WTC11 (cell line): Measurements from ENCODE around the gene MFGE8. TPM values are rescaled to one million over a fixed set of nuclear protein-coding genes. Genes with fewer than 3 reads are reported as not detected.

Source experiments
- ATAC-seq: fragments of 200-7000 bp; cut with Tn5 transposase; 2 replicates; pipeline ENCODE4 v1.10.0; 2021; ENCODE audit warnings: mild to moderate bottlenecking, moderate library complexity
- CTCF ChIA-PET: fragments of 300-600 bp; sonication (Branson Sonifier 250); formaldehyde crosslinking; loops from one replicate; lab custom pipeline; 2021; ENCODE audit warnings: antibody characterized with exemption; lab: Charles Lee
- POLR2A ChIA-PET: fragments of 350-600 bp; sonication (Branson Sonifier 250); formaldehyde crosslinking; loops from one replicate; lab custom pipeline; 2021; ENCODE audit warnings: antibody characterized with exemption; lab: Charles Lee
- DNase-seq: peaks from one replicate; pipeline ENCODE4 v3.0.0; 2021; ENCODE audit warnings: low spot score
- H3K27ac Mint-ChIP-seq: 2 replicates; pipeline ENCODE4 v1.8.0; 2021; ENCODE audit warnings: mixed read lengths
- H3K27me3 Mint-ChIP-seq: 2 replicates; pipeline ENCODE4 v1.8.0; 2021; ENCODE audit warnings: low read depth, mild to moderate bottlenecking, moderate library complexity, mixed read lengths
- H3K36me3 Mint-ChIP-seq: 2 replicates; pipeline ENCODE4 v1.8.0; 2021; ENCODE audit warnings: mixed read lengths
- H3K4me1 Mint-ChIP-seq: 2 replicates; pipeline ENCODE4 v1.8.0; 2022; ENCODE audit warnings: mixed read lengths
- H3K4me3 Mint-ChIP-seq: 2 replicates; pipeline ENCODE4 v1.8.0; 2021; ENCODE audit warnings: mild to moderate bottlenecking, moderate library complexity, mixed read lengths
- H3K9me3 Mint-ChIP-seq: 2 replicates; pipeline ENCODE4 v1.8.0; 2021; ENCODE audit warnings: mixed read lengths
- ATF1 ChIP-seq: sonication (generic); formaldehyde crosslinking; IDR thresholded peaks from 2 replicates; pipeline ENCODE4 v1.8.1; 2023; ENCODE audit warnings: mild to moderate bottlenecking, moderate library complexity, missing genetic modification reagents
- ESRRA ChIP-seq: sonication (generic); formaldehyde crosslinking; IDR thresholded peaks from 2 replicates; pipeline ENCODE4 v1.8.1; 2022; ENCODE audit warnings: mild to moderate bottlenecking, missing genetic modification reagents, borderline replicate concordance
- GABPB1 ChIP-seq: sonication (generic); formaldehyde crosslinking; IDR thresholded peaks from 2 replicates; pipeline ENCODE4 v1.8.1; 2023; ENCODE audit warnings: mild to moderate bottlenecking, missing genetic modification reagents
- GTF2I ChIP-seq: fragments of 250-450 bp; sonication (Bioruptor Pico); conservative IDR thresholded peaks from 2 replicates; pipeline ENCODE4 v1.4.0; 2021; ENCODE audit warnings: mild to moderate bottlenecking
- KAT7 ChIP-seq: sonication (generic); formaldehyde crosslinking; IDR thresholded peaks from 2 replicates; pipeline ENCODE4 v1.8.1; 2023; ENCODE audit warnings: missing genetic modification reagents, mild to moderate bottlenecking, borderline replicate concordance
- NFE2L1 ChIP-seq: sonication (generic); formaldehyde crosslinking; IDR thresholded peaks from 2 replicates; pipeline ENCODE4 v1.8.1; 2023; ENCODE audit warnings: missing genetic modification reagents
- NFYB ChIP-seq: sonication (generic); formaldehyde crosslinking; conservative IDR thresholded peaks from 2 replicates; pipeline ENCODE4 v1.8.0; 2022; ENCODE audit warnings: low read depth, missing genetic modification reagents
- RELA ChIP-seq: sonication (generic); formaldehyde crosslinking; IDR thresholded peaks from 2 replicates; pipeline ENCODE4 v1.8.1; 2022; ENCODE audit warnings: missing genetic modification reagents, mild to moderate bottlenecking, borderline replicate concordance
- SMAD3 ChIP-seq: sonication (generic); formaldehyde crosslinking; IDR thresholded peaks from 2 replicates; pipeline ENCODE4 v1.8.0; 2022; ENCODE audit warnings: missing genetic modification reagents, mild to moderate bottlenecking, borderline replicate concordance
- SMAD4 ChIP-seq: sonication (generic); formaldehyde crosslinking; IDR thresholded peaks from 2 replicates; pipeline ENCODE4 v1.8.0; 2022; ENCODE audit warnings: mild to moderate bottlenecking, missing genetic modification reagents
- SP1 ChIP-seq: sonication (generic); formaldehyde crosslinking; conservative IDR thresholded peaks from 2 replicates; pipeline ENCODE4 v1.8.1; 2022; ENCODE audit warnings: missing genetic modification reagents
- TP53 ChIP-seq: sonication (generic); formaldehyde crosslinking; IDR thresholded peaks from 2 replicates; pipeline ENCODE4 v1.8.1; 2023; ENCODE audit warnings: mild to moderate bottlenecking, missing genetic modification reagents
- ZNF138 ChIP-seq: sonication (generic); formaldehyde crosslinking; conservative IDR thresholded peaks from 2 replicates; pipeline ENCODE4 v1.8.1; 2022; ENCODE audit warnings: mild to moderate bottlenecking, moderate library complexity, missing genetic modification reagents
- total RNA-seq: library from RNA; stranded (reverse); gene quantifications from 3 replicates; pipeline ENCODE4 v1.2.3, GENCODE V29; 2021
- TF ChIP-seq, protein P1 (sequence below): sonication (generic); formaldehyde crosslinking; IDR thresholded peaks from 2 replicates; pipeline ENCODE4 v1.8.1; 2023; ENCODE audit warnings: mild to moderate bottlenecking, missing genetic modification reagents
- TF ChIP-seq, protein P2 (sequence below): sonication (generic); formaldehyde crosslinking; IDR thresholded peaks from 2 replicates; pipeline ENCODE4 v1.8.0; 2022; ENCODE audit warnings: mild to moderate bottlenecking, missing genetic modification reagents
- TF ChIP-seq, protein P3 (sequence below): fragments of 250-450 bp; sonication (Bioruptor Pico); IDR thresholded peaks from 2 replicates; pipeline ENCODE4 v1.9.0; 2021; ENCODE audit warnings: mild to moderate bottlenecking, borderline replicate concordance

The MFGE8 gene
- total RNA-seq, 1 experiment from 2014 or later, result 719 TPM

DNA sequence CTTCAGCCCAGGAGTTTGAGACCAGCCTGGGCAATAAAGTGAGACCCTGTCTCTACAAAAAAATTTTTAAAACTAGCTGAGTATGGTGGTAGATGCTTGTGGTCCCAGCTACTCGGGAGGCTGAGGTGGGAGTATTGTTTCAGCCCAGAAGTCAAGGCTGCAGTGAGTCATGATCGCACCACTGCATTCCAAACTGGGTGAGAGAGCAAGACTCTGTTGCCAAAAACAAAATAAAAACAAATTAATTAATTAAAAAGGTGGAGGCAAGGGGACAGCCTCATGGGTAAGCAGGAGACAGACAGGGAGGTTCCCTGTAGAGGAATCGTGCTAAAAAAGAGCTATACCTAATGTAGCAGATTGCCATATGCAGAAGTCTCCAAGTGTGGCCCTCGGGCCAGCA lies 30.4 kb downstream of the MFGE8 start:
- no peaks in the 10 kb centered on the region for H3K27me3 Mint-ChIP-seq
- ChIA-PET CTCF (interaction anchor here (0.6 to 1.9 kb wide), 3 partner anchors 12 to 324 kb away, joined by 3 to 5 read pairs (median 5); no protein-coding TSS in a partner anchor), POLR2A (no interaction called here)
- H3K4me3 Mint-ChIP-seq, result no peak overlapping the region
- TF ChIP-seq, protein P1, sequence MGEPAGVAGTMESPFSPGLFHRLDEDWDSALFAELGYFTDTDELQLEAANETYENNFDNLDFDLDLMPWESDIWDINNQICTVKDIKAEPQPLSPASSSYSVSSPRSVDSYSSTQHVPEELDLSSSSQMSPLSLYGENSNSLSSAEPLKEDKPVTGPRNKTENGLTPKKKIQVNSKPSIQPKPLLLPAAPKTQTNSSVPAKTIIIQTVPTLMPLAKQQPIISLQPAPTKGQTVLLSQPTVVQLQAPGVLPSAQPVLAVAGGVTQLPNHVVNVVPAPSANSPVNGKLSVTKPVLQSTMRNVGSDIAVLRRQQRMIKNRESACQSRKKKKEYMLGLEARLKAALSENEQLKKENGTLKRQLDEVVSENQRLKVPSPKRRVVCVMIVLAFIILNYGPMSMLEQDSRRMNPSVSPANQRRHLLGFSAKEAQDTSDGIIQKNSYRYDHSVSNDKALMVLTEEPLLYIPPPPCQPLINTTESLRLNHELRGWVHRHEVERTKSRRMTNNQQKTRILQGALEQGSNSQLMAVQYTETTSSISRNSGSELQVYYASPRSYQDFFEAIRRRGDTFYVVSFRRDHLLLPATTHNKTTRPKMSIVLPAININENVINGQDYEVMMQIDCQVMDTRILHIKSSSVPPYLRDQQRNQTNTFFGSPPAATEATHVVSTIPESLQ (CRISPR knock-in tag), result no peak
- TF ChIP-seq SMAD3 (CRISPR knock-in tag) (no peak), GTF2I (CRISPR knock-in tag) (no peak), GABPB1 (CRISPR knock-in tag) (no peak), ATF1 (CRISPR knock-in tag) (no peak), SP1 (CRISPR knock-in tag) (no peak), NFE2L1 (CRISPR knock-in tag) (no peak)
- TF ChIP-seq, all 79 proteins: peak for 0
- ATAC-seq (no peak), DNase-seq (no peak)
- Mint-ChIP-seq H3K9me3 (0 out of 2 replicates have a peak, but pooled peaks cover 3% of the 10 kb centered on the region), H3K27ac (no peak overlapping the region), H3K4me1 (peaks cover 22% of the 10 kb centered on the region), H3K36me3 (peaks cover 27% of the 10 kb centered on the region)

DNA sequence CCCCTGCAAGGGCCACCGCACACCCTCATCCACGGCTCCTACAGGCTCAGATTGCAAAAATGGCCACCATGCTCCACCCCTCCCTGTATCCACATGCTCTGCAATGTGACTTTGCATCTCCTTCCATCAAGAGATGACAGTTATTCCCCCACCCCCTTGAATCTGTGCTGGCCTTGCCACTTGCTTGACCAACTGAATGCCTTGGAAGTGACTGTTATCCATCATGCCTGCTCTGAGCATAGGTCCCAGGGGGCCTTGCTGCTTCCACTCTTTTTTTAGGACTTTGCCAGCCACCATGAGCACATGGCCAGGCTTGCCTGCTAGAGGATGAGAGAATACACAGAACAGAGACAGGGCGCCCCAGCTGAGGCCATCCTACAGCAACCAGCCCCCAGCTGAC lies 31.4 kb downstream of the MFGE8 start:
- Mint-ChIP-seq H3K4me3 (no peak overlapping the region), H3K27me3 (no peaks in the 10 kb centered on the region), H3K36me3 (peaks cover 27% of the 10 kb centered on the region), H3K9me3 (0 out of 2 replicates have a peak, but pooled peaks cover 3% of the 10 kb centered on the region), H3K27ac (no peak overlapping the region; the same call in 1 of the 2 replicates), H3K4me1 (peaks cover 22% of the 10 kb centered on the region)
- ChIA-PET CTCF (interaction anchor here (1.0 kb wide), 1 partner anchor 13 kb away, joined by 5 read pairs; no protein-coding TSS in a partner anchor), POLR2A (no interaction called here)
- DNase-seq (no peak), ATAC-seq (no peak)
- TF ChIP-seq TP53 (CRISPR knock-in tag), result no peak
- TF ChIP-seq NFE2L1 (CRISPR knock-in tag), result no peak
- TF ChIP-seq GTF2I (CRISPR knock-in tag), result no peak
- no peak for TF ChIP-seq RELA (CRISPR knock-in tag)
- no peak for TF ChIP-seq NFYB
- TF ChIP-seq SMAD4 (CRISPR knock-in tag), result no peak
- TF ChIP-seq ZNF138 (CRISPR knock-in tag), result no peak
- TF ChIP-seq KAT7 (CRISPR knock-in tag), result no peak
- TF ChIP-seq, protein P2, sequence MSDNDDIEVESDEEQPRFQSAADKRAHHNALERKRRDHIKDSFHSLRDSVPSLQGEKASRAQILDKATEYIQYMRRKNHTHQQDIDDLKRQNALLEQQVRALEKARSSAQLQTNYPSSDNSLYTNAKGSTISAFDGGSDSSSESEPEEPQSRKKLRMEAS (CRISPR knock-in tag), result no peak
- no peak for TF ChIP-seq ESRRA (CRISPR knock-in tag)
- TF ChIP-seq, protein P3, sequence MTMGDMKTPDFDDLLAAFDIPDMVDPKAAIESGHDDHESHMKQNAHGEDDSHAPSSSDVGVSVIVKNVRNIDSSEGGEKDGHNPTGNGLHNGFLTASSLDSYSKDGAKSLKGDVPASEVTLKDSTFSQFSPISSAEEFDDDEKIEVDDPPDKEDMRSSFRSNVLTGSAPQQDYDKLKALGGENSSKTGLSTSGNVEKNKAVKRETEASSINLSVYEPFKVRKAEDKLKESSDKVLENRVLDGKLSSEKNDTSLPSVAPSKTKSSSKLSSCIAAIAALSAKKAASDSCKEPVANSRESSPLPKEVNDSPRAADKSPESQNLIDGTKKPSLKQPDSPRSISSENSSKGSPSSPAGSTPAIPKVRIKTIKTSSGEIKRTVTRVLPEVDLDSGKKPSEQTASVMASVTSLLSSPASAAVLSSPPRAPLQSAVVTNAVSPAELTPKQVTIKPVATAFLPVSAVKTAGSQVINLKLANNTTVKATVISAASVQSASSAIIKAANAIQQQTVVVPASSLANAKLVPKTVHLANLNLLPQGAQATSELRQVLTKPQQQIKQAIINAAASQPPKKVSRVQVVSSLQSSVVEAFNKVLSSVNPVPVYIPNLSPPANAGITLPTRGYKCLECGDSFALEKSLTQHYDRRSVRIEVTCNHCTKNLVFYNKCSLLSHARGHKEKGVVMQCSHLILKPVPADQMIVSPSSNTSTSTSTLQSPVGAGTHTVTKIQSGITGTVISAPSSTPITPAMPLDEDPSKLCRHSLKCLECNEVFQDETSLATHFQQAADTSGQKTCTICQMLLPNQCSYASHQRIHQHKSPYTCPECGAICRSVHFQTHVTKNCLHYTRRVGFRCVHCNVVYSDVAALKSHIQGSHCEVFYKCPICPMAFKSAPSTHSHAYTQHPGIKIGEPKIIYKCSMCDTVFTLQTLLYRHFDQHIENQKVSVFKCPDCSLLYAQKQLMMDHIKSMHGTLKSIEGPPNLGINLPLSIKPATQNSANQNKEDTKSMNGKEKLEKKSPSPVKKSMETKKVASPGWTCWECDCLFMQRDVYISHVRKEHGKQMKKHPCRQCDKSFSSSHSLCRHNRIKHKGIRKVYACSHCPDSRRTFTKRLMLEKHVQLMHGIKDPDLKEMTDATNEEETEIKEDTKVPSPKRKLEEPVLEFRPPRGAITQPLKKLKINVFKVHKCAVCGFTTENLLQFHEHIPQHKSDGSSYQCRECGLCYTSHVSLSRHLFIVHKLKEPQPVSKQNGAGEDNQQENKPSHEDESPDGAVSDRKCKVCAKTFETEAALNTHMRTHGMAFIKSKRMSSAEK (CRISPR knock-in tag), result no peak
- TF ChIP-seq, protein P1 (CRISPR knock-in tag), result no peak
